Astrocyte (in vitro differentiated cells and primary cell): ENCODE results near the gene PLPPR5. TPM values are rescaled to one million over a fixed set of nuclear protein-coding genes. Genes with fewer than 3 reads are reported as not detected.
"Not testable (repeated sequence)": the region's sequence is repeated elsewhere in the genome, so short reads cannot be mapped to it uniquely, and the experiment has no call there.

ENCODE experiments used
- DNase-seq: peaks from one replicate; pipeline ENCODE4 v3.0.0-alpha.2; 2010; ENCODE audit warnings: low read depth
- FAIRE-seq: peaks from 2 replicates; lab custom pipeline; 2011; peaks lifted over from hg19 to GRCh38; lab: Jason Lieb, UNC
- H2AFZ ChIP-seq: 2 replicates; pipeline ENCODE4 v1.6.0; 2012; ENCODE audit warnings: low read depth, low read length, inconsistent platforms
- H3K27ac ChIP-seq: 2 replicates; pipeline ENCODE4 v1.5.1; 2011; ENCODE audit warnings: low read depth, low read length, inconsistent platforms
- H3K27me3 ChIP-seq: 2 replicates; pipeline ENCODE4 v1.6.0; 2011; ENCODE audit warnings: low read length, inconsistent platforms; ENCODE audit not compliant: insufficient read depth
- H3K36me3 ChIP-seq: 2 replicates; pipeline ENCODE4 v1.5.1; 2011; ENCODE audit warnings: low read length, inconsistent platforms; ENCODE audit not compliant: insufficient read depth
- H3K4me1 ChIP-seq: 2 replicates; pipeline ENCODE4 v1.5.1; 2011; ENCODE audit warnings: low read length, inconsistent platforms; ENCODE audit not compliant: insufficient read depth
- H3K4me2 ChIP-seq: 2 replicates; pipeline ENCODE4 v1.6.0; 2012; ENCODE audit warnings: low read length, inconsistent platforms
- H3K4me3 ChIP-seq: 2 replicates; pipeline ENCODE4 v1.5.1; 2011; ENCODE audit warnings: low read depth, mild to moderate bottlenecking, low read length, inconsistent platforms; ENCODE audit not compliant: insufficient read depth
- H3K79me2 ChIP-seq: 2 replicates; pipeline ENCODE4 v1.6.0; 2012; ENCODE audit warnings: mild to moderate bottlenecking, low read length, inconsistent platforms; ENCODE audit not compliant: insufficient read depth
- H3K9ac ChIP-seq: 2 replicates; pipeline ENCODE4 v1.6.0; 2012; ENCODE audit warnings: mild to moderate bottlenecking, low read length, inconsistent platforms
- H3K9me3 ChIP-seq: 2 replicates; pipeline ENCODE4 v1.5.1; 2012; ENCODE audit warnings: low read depth, mild to moderate bottlenecking, low read length, inconsistent platforms; ENCODE audit not compliant: insufficient read depth
- H4K20me1 ChIP-seq: 2 replicates; pipeline ENCODE4 v1.6.0; 2012; ENCODE audit warnings: low read length, inconsistent platforms; ENCODE audit not compliant: insufficient read depth
- H3K27ac Mint-ChIP-seq: one replicate; pipeline ENCODE4 v1.8.0; 2021; ENCODE audit warnings: mild to moderate bottlenecking, mixed read lengths; ENCODE audit not compliant: unreplicated experiment
- H3K27me3 Mint-ChIP-seq: one replicate; pipeline ENCODE4 v1.8.0; 2021; ENCODE audit warnings: low read depth, mixed read lengths; ENCODE audit not compliant: unreplicated experiment
- H3K36me3 Mint-ChIP-seq: one replicate; pipeline ENCODE4 v1.8.0; 2021; ENCODE audit warnings: low read depth, mixed read lengths; ENCODE audit not compliant: unreplicated experiment
- H3K4me1 Mint-ChIP-seq: one replicate; pipeline ENCODE4 v1.8.0; 2021; ENCODE audit warnings: low read depth, mixed read lengths; ENCODE audit not compliant: unreplicated experiment
- H3K4me3 Mint-ChIP-seq: one replicate; pipeline ENCODE4 v1.8.0; 2021; ENCODE audit warnings: mild to moderate bottlenecking, moderate library complexity, mixed read lengths; ENCODE audit not compliant: unreplicated experiment
- H3K9me3 Mint-ChIP-seq: one replicate; pipeline ENCODE4 v1.8.0; 2021; ENCODE audit warnings: mild to moderate bottlenecking, mixed read lengths; ENCODE audit not compliant: unreplicated experiment
- CTCF ChIP-seq: IDR thresholded peaks from 2 replicates; pipeline ENCODE4 v1.5.1; 2011; ENCODE audit warnings: low read depth, mild to moderate bottlenecking, inconsistent platforms, low read length, moderate library complexity; ENCODE audit not compliant: insufficient read depth
- EZH2 ChIP-seq: IDR thresholded peaks from 2 replicates; pipeline ENCODE4 v1.6.1; 2012; ENCODE audit warnings: mild to moderate bottlenecking, low read length, inconsistent platforms; ENCODE audit not compliant: insufficient read depth
- total RNA-seq: library from RNA; stranded (reverse); gene quantifications from 2 replicates; pipeline ENCODE4 v1.2.1, GENCODE V29; 2021

Gene PLPPR5
- total RNA-seq, 1 donor from 2014 or later, result 0.09 TPM

GRCh38 chr1:99049745-99050144 lies 45.1 kb upstream of the PLPPR5 start:
- FAIRE-seq (no peak), DNase-seq (no peak)
- no peaks in the 10 kb centered on the region for H3K4me1 Mint-ChIP-seq
- no peak for TF ChIP-seq EZH2
- TF ChIP-seq CTCF, result no peak
- H3K27me3 Mint-ChIP-seq, result no peaks in the 10 kb centered on the region
- H3K27ac Mint-ChIP-seq, result no peak overlapping the region
- H2AFZ ChIP-seq, result no peak overlapping the region
- H3K4me3 ChIP-seq, result no peak overlapping the region
- H3K9me3 ChIP-seq, result no peaks in the 10 kb centered on the region
- no peak overlapping the region for H3K4me3 Mint-ChIP-seq
- H3K27me3 ChIP-seq, result no peaks in the 10 kb centered on the region
- H3K9ac ChIP-seq, result no peak overlapping the region
- H3K27ac ChIP-seq, result no peak overlapping the region
- H3K36me3 ChIP-seq, result no peaks in the 10 kb centered on the region
- no peaks in the 10 kb centered on the region for H3K79me2 ChIP-seq
- H4K20me1 ChIP-seq, result no peaks in the 10 kb centered on the region
- no peaks in the 10 kb centered on the region for H3K36me3 Mint-ChIP-seq
- no peak overlapping the region for H3K4me2 ChIP-seq
- no peaks in the 10 kb centered on the region for H3K9me3 Mint-ChIP-seq
- H3K4me1 ChIP-seq, result no peaks in the 10 kb centered on the region

- H3K4me3 ChIP-seq, H3K9me3 ChIP-seq, H3K9ac ChIP-seq, H3K79me2 ChIP-seq, DNase-seq, H3K36me3 Mint-ChIP-seq, H3K27me3 ChIP-seq, H3K36me3 ChIP-seq, H3K4me3 Mint-ChIP-seq, H3K4me1 ChIP-seq, FAIRE-seq, H2AFZ ChIP-seq, H4K20me1 ChIP-seq, H3K4me2 ChIP-seq, H3K27me3 Mint-ChIP-seq, H3K27ac Mint-ChIP-seq, H3K27ac ChIP-seq, H3K4me1 Mint-ChIP-seq: not testable (repeated sequence)
- H3K9me3 Mint-ChIP-seq, result peaks cover 20% of the 10 kb centered on the region
Measured at GRCh38 chr1:99036746-99037145, 32.1 kb upstream of the PLPPR5 start.

GRCh38 chr1:99018313-99018712 lies 13.7 kb upstream of the PLPPR5 start:
- Histone ChIP-seq H3K9me3 (no peaks in the 10 kb centered on the region), H3K9ac (no peak overlapping the region), H3K27me3 (no peaks in the 10 kb centered on the region), H3K4me3 (no peak overlapping the region), H3K4me1 (no peaks in the 10 kb centered on the region), H3K4me2 (no peak overlapping the region), H3K79me2 (no peaks in the 10 kb centered on the region), H3K27ac (no peak overlapping the region), H3K36me3 (no peaks in the 10 kb centered on the region), H4K20me1 (no peaks in the 10 kb centered on the region), H2AFZ (no peak overlapping the region)
- H3K4me1 Mint-ChIP-seq, result no peaks in the 10 kb centered on the region
- TF ChIP-seq CTCF (no peak), EZH2 (no peak)
- FAIRE-seq (no peak), DNase-seq (no peak)
- no peak overlapping the region for H3K4me3 Mint-ChIP-seq
- no peaks in the 10 kb centered on the region for H3K9me3 Mint-ChIP-seq
- no peaks in the 10 kb centered on the region for H3K27me3 Mint-ChIP-seq
- no peak overlapping the region for H3K27ac Mint-ChIP-seq
- H3K36me3 Mint-ChIP-seq, result no peaks in the 10 kb centered on the region
